ENCODE data around the gene TBC1D2. TPM values are rescaled to one million over a fixed set of nuclear protein-coding genes. Genes with fewer than 3 reads are reported as not detected.

Gene TBC1D2
- total RNA-seq, 1 experiment from 2014 or later = 11.1 TPM

GRCh38 chr9:98154678-98155077 is 100.8 kb downstream of the TBC1D2 start:
- ChIA-PET CTCF (no interaction called here), POLR2A (interaction anchor here (0.6 kb wide), 1 partner anchor 49 kb away, joined by 4 read pairs; no protein-coding TSS in a partner anchor)
- Mint-ChIP-seq H3K4me3 (no peak overlapping the region), H3K9me3 (no peaks in the 10 kb centered on the region), H3K4me1 (no peaks in the 10 kb centered on the region), H3K27ac (no peak overlapping the region), H3K27me3 (ENCODE audit: low read depth) (no peaks in the 10 kb centered on the region), H3K36me3 (peaks cover 38% of the 10 kb centered on the region)
- TF ChIP-seq ELF4 (CRISPR knock-in tag; IDR thresholded peaks at IDR 0.05; ENCODE audit: low read depth) (no peak), MXD4 (CRISPR knock-in tag; IDR thresholded peaks at IDR 0.05; ENCODE audit: borderline replicate concordance) (no peak), GRHL2 (CRISPR knock-in tag; IDR thresholded peaks at IDR 0.05; ENCODE audit: insufficient replicate concordance, severe bottlenecking) (no peak), USF2 (CRISPR knock-in tag; IDR thresholded peaks at IDR 0.05) (no peak), FOXP4 (CRISPR knock-in tag; IDR thresholded peaks at IDR 0.05) (no peak), ZNF671 (CRISPR knock-in tag; IDR thresholded peaks at IDR 0.05) (no peak), ESRRA (CRISPR knock-in tag; IDR thresholded peaks at IDR 0.05; ENCODE audit: borderline replicate concordance) (no peak), SMAD4 (CRISPR knock-in tag; IDR thresholded peaks at IDR 0.05) (no peak)
- TF ChIP-seq, protein P1, sequence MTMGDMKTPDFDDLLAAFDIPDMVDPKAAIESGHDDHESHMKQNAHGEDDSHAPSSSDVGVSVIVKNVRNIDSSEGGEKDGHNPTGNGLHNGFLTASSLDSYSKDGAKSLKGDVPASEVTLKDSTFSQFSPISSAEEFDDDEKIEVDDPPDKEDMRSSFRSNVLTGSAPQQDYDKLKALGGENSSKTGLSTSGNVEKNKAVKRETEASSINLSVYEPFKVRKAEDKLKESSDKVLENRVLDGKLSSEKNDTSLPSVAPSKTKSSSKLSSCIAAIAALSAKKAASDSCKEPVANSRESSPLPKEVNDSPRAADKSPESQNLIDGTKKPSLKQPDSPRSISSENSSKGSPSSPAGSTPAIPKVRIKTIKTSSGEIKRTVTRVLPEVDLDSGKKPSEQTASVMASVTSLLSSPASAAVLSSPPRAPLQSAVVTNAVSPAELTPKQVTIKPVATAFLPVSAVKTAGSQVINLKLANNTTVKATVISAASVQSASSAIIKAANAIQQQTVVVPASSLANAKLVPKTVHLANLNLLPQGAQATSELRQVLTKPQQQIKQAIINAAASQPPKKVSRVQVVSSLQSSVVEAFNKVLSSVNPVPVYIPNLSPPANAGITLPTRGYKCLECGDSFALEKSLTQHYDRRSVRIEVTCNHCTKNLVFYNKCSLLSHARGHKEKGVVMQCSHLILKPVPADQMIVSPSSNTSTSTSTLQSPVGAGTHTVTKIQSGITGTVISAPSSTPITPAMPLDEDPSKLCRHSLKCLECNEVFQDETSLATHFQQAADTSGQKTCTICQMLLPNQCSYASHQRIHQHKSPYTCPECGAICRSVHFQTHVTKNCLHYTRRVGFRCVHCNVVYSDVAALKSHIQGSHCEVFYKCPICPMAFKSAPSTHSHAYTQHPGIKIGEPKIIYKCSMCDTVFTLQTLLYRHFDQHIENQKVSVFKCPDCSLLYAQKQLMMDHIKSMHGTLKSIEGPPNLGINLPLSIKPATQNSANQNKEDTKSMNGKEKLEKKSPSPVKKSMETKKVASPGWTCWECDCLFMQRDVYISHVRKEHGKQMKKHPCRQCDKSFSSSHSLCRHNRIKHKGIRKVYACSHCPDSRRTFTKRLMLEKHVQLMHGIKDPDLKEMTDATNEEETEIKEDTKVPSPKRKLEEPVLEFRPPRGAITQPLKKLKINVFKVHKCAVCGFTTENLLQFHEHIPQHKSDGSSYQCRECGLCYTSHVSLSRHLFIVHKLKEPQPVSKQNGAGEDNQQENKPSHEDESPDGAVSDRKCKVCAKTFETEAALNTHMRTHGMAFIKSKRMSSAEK (CRISPR knock-in tag; IDR thresholded peaks at IDR 0.05; ENCODE audit: borderline replicate concordance) = no peak
- TF ChIP-seq, protein P2, sequence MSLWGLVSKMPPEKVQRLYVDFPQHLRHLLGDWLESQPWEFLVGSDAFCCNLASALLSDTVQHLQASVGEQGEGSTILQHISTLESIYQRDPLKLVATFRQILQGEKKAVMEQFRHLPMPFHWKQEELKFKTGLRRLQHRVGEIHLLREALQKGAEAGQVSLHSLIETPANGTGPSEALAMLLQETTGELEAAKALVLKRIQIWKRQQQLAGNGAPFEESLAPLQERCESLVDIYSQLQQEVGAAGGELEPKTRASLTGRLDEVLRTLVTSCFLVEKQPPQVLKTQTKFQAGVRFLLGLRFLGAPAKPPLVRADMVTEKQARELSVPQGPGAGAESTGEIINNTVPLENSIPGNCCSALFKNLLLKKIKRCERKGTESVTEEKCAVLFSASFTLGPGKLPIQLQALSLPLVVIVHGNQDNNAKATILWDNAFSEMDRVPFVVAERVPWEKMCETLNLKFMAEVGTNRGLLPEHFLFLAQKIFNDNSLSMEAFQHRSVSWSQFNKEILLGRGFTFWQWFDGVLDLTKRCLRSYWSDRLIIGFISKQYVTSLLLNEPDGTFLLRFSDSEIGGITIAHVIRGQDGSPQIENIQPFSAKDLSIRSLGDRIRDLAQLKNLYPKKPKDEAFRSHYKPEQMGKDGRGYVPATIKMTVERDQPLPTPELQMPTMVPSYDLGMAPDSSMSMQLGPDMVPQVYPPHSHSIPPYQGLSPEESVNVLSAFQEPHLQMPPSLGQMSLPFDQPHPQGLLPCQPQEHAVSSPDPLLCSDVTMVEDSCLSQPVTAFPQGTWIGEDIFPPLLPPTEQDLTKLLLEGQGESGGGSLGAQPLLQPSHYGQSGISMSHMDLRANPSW (CRISPR knock-in tag; conservative IDR thresholded peaks at IDR 0.05; ENCODE audit: low read depth) = no peak
- ATAC-seq (no peak), DNase-seq (ENCODE audit: low spot score) (no peak)

DNA sequence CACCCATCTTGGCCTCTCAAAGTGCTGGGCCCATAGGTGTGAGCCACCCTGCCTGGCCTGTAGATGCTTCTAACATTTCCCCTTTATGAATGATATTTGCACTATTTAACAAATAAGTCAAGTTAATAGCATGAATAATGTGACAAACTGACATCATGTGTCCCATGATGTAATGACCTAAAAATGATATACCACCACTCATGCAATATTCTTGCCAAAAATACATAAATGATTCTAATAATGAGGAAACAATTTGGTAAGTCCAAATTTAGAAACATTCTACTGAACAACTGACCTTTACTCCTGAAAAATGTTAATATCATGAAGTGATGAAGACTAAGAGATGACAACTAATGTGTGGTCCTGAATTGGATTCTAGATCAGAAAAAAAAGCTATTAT is 102.9 kb downstream of the TBC1D2 start:
- no peak for TF ChIP-seq RORB (CRISPR knock-in tag; IDR thresholded peaks at IDR 0.05)
- TF ChIP-seq NR3C1 (CRISPR knock-in tag; conservative IDR thresholded peaks at IDR 0.05; ENCODE audit: low read depth) = no peak
- no peak for TF ChIP-seq NFYB (CRISPR knock-in tag; conservative IDR thresholded peaks at IDR 0.05; ENCODE audit: low read depth)
- no peak for TF ChIP-seq MLX (CRISPR knock-in tag; IDR thresholded peaks at IDR 0.05)
- no peak for TF ChIP-seq NFATC4 (CRISPR knock-in tag; IDR thresholded peaks at IDR 0.05)
- TF ChIP-seq, protein P3, sequence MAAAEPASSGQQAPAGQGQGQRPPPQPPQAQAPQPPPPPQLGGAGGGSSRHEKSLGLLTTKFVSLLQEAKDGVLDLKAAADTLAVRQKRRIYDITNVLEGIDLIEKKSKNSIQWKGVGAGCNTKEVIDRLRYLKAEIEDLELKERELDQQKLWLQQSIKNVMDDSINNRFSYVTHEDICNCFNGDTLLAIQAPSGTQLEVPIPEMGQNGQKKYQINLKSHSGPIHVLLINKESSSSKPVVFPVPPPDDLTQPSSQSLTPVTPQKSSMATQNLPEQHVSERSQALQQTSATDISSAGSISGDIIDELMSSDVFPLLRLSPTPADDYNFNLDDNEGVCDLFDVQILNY (CRISPR knock-in tag; IDR thresholded peaks at IDR 0.05) = no peak
- no peak for TF ChIP-seq ZNF512 (CRISPR knock-in tag; IDR thresholded peaks at IDR 0.05; ENCODE audit: borderline replicate concordance)
- no peak for TF ChIP-seq ZBTB21 (CRISPR knock-in tag; IDR thresholded peaks at IDR 0.05; ENCODE audit: borderline replicate concordance)
- no peak for TF ChIP-seq FOXK1 (CRISPR knock-in tag; IDR thresholded peaks at IDR 0.05)
- ChIA-PET CTCF (no interaction called here), POLR2A (no interaction called here)
- no peaks in the 10 kb centered on the region for H3K4me1 Mint-ChIP-seq
- no peaks in the 10 kb centered on the region for H3K27me3 Mint-ChIP-seq (ENCODE audit: low read depth)
- H3K4me3 Mint-ChIP-seq = no peak overlapping the region
- no peak for ATAC-seq
- H3K36me3 Mint-ChIP-seq = peaks cover 38% of the 10 kb centered on the region
- peak overlapping the region; percentile 48; the same call in 1 of the 2 replicates for H3K27ac Mint-ChIP-seq
- DNase-seq (ENCODE audit: low spot score) = no peak
- no peaks in the 10 kb centered on the region for H3K9me3 Mint-ChIP-seq

All from WTC11 (cell line).